Muscle of arm (tissue), 12 donors: Measurements from ENCODE around the gene MIGA2. TPM values are rescaled to one million over a fixed set of nuclear protein-coding genes. Genes with fewer than 3 reads are reported as not detected.

Source experiments
- DNase-seq: peaks from one replicate; pipeline ENCODE4 v3.0.0-alpha.2; 2013
- polyA plus RNA-seq, 12 donors: library from polyadenylated mRNA; unstranded; fragments of 120-200 nt; gene quantifications; one replicate each; pipeline ENCODE4 v1.2.1, GENCODE V29; 2013; ENCODE audit not compliant: insufficient read length in 12 of 12

Gene MIGA2
- polyA plus RNA-seq, 12 donors = 9.6 to 21.6 (median 13.6) TPM; not detected in 1

- no peak for DNase-seq
Observed at GRCh38 chr9:129113645-129114304, 77.3 kb downstream of the MIGA2 start.

GRCh38 chr9:129118799-129119198 is 82.4 kb downstream of the MIGA2 start:
- DNase-seq = no peak

- DNase-seq = peak; percentile 40
Observed at GRCh38 chr9:129121483-129121882, 85.1 kb downstream of the MIGA2 start.

Other genes starting within 250 kb of the MIGA2 start
- gene TBC1D13, start 249.4 kb upstream of the MIGA2 start, polyA plus RNA-seq = 10 to 100 TPM in 11 of 12 donors, not detected in 1; 24.0 to 43.9 (median 36.9) TPM
- 10 to 100 TPM in 8 of 12 donors, 1 to 10 TPM in 2, not detected in 2; 7.0 to 23.3 (median 13.3) TPM for gene ENDOG, start 218.1 kb upstream of the MIGA2 start, polyA plus RNA-seq
- gene SPOUT1, start 206.8 kb upstream of the MIGA2 start, polyA plus RNA-seq = 10 to 100 TPM in 11 of 12 donors, not detected in 1; 18.4 to 29.3 (median 26.7) TPM
- 1 to 10 TPM in 10 of 12 donors, not detected in 2; 4.0 to 7.5 (median 5.3) TPM for gene KYAT1, start 154.7 kb upstream of the MIGA2 start, polyA plus RNA-seq
- gene LRRC8A, start 154.5 kb upstream of the MIGA2 start, polyA plus RNA-seq = 10 to 100 TPM in 11 of 12 donors, not detected in 1; 15.2 to 24.4 (median 21.5) TPM
- 10 to 100 TPM in 11 of 12 donors, not detected in 1; 30.7 to 50.2 (median 39.8) TPM for gene PHYHD1, start 115.6 kb upstream of the MIGA2 start, polyA plus RNA-seq
- gene DOLK, start 89.0 kb upstream of the MIGA2 start, polyA plus RNA-seq = 10 to 100 TPM in 2 of 12 donors, 1 to 10 TPM in 9, not detected in 1; 6.8 to 10.6 (median 8.4) TPM
- 10 to 100 TPM in 11 of 12 donors, not detected in 1; 23.3 to 44.2 (median 34.2) TPM for gene NUP188, start 88.9 kb upstream of the MIGA2 start, polyA plus RNA-seq
- 10 to 100 TPM in 11 of 12 donors, not detected in 1; 44.2 to 80.0 (median 61.7) TPM for gene SH3GLB2, start 8.3 kb upstream of the MIGA2 start, polyA plus RNA-seq
- gene DOLPP1, start 44.5 kb downstream of the MIGA2 start, polyA plus RNA-seq = 10 to 100 TPM in 6 of 12 donors, 1 to 10 TPM in 5, not detected in 1; 7.8 to 16.3 (median 10.1) TPM
- 10 to 100 TPM in 11 of 12 donors, not detected in 1; 28.9 to 57.4 (median 39.2) TPM for gene CRAT, start 74.2 kb downstream of the MIGA2 start, polyA plus RNA-seq
- gene PTPA, start 74.8 kb downstream of the MIGA2 start, polyA plus RNA-seq = 100 to 1,000 TPM in 9 of 12 donors, 10 to 100 TPM in 2, not detected in 1; 73.2 to 155 (median 116) TPM
- gene IER5L, start 141.6 kb downstream of the MIGA2 start, polyA plus RNA-seq = 10 to 100 TPM in 1 of 12 donors, 1 to 10 TPM in 10, not detected in 1; 2.3 to 10.3 (median 3.1) TPM